Colonic mucosa (tissue), 4 donors: Measurements from ENCODE around the gene MTUS2. TPM values are rescaled to one million over a fixed set of nuclear protein-coding genes. Genes with fewer than 3 reads are reported as not detected.

Source experiments
- DNase-seq: peaks from one replicate; pipeline ENCODE4 v3.0.0-alpha.2; 2020
- H3K27ac ChIP-seq: fragments of 200-600 bp; one replicate; pipeline ENCODE4 v1.8.0; 2021
- H3K27me3 ChIP-seq: fragments of 200-600 bp; one replicate; pipeline ENCODE4 v1.8.0; 2021
- H3K36me3 ChIP-seq: fragments of 200-600 bp; one replicate; pipeline ENCODE4 v1.8.0; 2021
- H3K4me1 ChIP-seq: fragments of 200-600 bp; one replicate; pipeline ENCODE4 v1.8.0; 2021; ENCODE audit warnings: mild to moderate bottlenecking
- H3K4me3 ChIP-seq: fragments of 200-600 bp; one replicate; pipeline ENCODE4 v1.8.0; 2021
- H3K9ac ChIP-seq, 2 donors: one replicate each; pipeline ENCODE4 v1.7.0; 2013; ENCODE audit warnings: control low read depth in 2 of 2, low read depth in 2 of 2, low read length in 2 of 2
- H3K9me3 ChIP-seq: fragments of 200-600 bp; one replicate; pipeline ENCODE4 v1.8.0; 2021
- CTCF ChIP-seq: fragments of 200-600 bp; IDR thresholded peaks from one replicate; pipeline ENCODE4 v1.8.0; 2022; ENCODE audit warnings: antibody characterized with exemption, mild to moderate bottlenecking
- intact Hi-C: fragments of 100-400 bp; cut with DNase I; formaldehyde crosslinking; loops from one replicate; pipeline ENCODE4 v1.14.1; 2022
- total RNA-seq, 2 donors: library from RNA; stranded (reverse); fragmentation: NEBNext Ultra II Directional in 1 of 2; extraction: Animal tissue kit (Norgen Biotek cat#: 25700) in 1 of 2; gene quantifications; one replicate each; pipeline ENCODE4 v1.2.1, GENCODE V29; 2021
- donor health status: healthy.
- donor health status: DM: no; HTN: no; CAD: no.
- donor health status: DM: no; HTN: no; CAD: no.

The MTUS2 gene
- total RNA-seq, 2 donors from 2014 or later: 0.11 to 0.40 TPM

- Histone ChIP-seq H3K9ac (no peak overlapping the region), H3K36me3 (no peaks in the 10 kb centered on the region), H3K4me1 (no peaks in the 10 kb centered on the region), H3K9me3 (no peaks in the 10 kb centered on the region), H3K27ac (no peak overlapping the region), H3K27me3 (no peaks in the 10 kb centered on the region), H3K4me3 (no peak overlapping the region)
- no peak for TF ChIP-seq CTCF
- no peak for DNase-seq
- intact Hi-C loops: no loop called here
Observed at GRCh38 chr13:29118471-29118870, 298.3 kb downstream of the MTUS2 start.

GRCh38 chr13:29125191-29125933, 305.2 kb downstream of the MTUS2 start:
- Histone ChIP-seq H3K4me3 (no peak overlapping the region), H3K4me1 (no peaks in the 10 kb centered on the region), H3K27ac (no peak overlapping the region), H3K36me3 (no peaks in the 10 kb centered on the region), H3K27me3 (no peaks in the 10 kb centered on the region), H3K9ac (no peak overlapping the region), H3K9me3 (no peaks in the 10 kb centered on the region)
- DNase-seq: no peak
- intact Hi-C loops: no loop called here
- TF ChIP-seq CTCF: no peak

- Histone ChIP-seq H3K4me1 (no peaks in the 10 kb centered on the region), H3K9me3 (no peaks in the 10 kb centered on the region), H3K27ac (no peak overlapping the region), H3K9ac (no peak overlapping the region), H3K27me3 (no peaks in the 10 kb centered on the region), H3K36me3 (no peaks in the 10 kb centered on the region), H3K4me3 (no peak overlapping the region)
- no peak for TF ChIP-seq CTCF
- intact Hi-C loops: no loop called here
- DNase-seq: no peak
Observed at GRCh38 chr13:29125934-29126424, 305.8 kb downstream of the MTUS2 start.

GRCh38 chr13:29129616-29130015, 309.5 kb downstream of the MTUS2 start:
- no peaks in the 10 kb centered on the region for H3K9me3 ChIP-seq
- no peaks in the 10 kb centered on the region for H3K27me3 ChIP-seq
- no peaks in the 10 kb centered on the region for H3K4me1 ChIP-seq
- H3K36me3 ChIP-seq: no peaks in the 10 kb centered on the region
- intact Hi-C loops: no loop called here
- TF ChIP-seq CTCF: no peak
- no peak overlapping the region for H3K9ac ChIP-seq
- H3K27ac ChIP-seq: no peak overlapping the region
- no peak overlapping the region for H3K4me3 ChIP-seq
- no peak for DNase-seq

GRCh38 chr13:29131159-29131558, 311.0 kb downstream of the MTUS2 start:
- intact Hi-C loops: no loop called here
- no peaks in the 10 kb centered on the region for H3K27me3 ChIP-seq
- DNase-seq: no peak

More at GRCh38 chr13:29131159-29131558, 311.0 kb downstream of the MTUS2 start:
- peaks cover 3% of the 10 kb centered on the region for H3K9me3 ChIP-seq
- H3K4me3 ChIP-seq: no peak overlapping the region
- H3K36me3 ChIP-seq: no peaks in the 10 kb centered on the region
- no peak overlapping the region for H3K9ac ChIP-seq
- H3K4me1 ChIP-seq: no peaks in the 10 kb centered on the region
- no peak for TF ChIP-seq CTCF
- no peak overlapping the region for H3K27ac ChIP-seq
